Panc1 (cell line): ENCODE measurements around the gene GPC6. TPM values are rescaled to one million over a fixed set of nuclear protein-coding genes. Genes with fewer than 3 reads are reported as not detected.

Experiments
- ATAC-seq: fragments of 200-7000 bp; cut with Tn5 transposase; 2 replicates; pipeline ENCODE4 v1.9.1; 2020; ENCODE audit warnings: mild to moderate bottlenecking, moderate library complexity
- BruUV-seq: library from RNA; stranded (reverse); fragments of 400-500 nt; replicated peaks from 2 replicates; lab custom pipeline; 2021; lab: Mats Ljungman, UMichigan
- CTCF ChIA-PET: fragments of 300-600 bp; sonication (Branson Sonifier 250); formaldehyde crosslinking; loops from one replicate; lab custom pipeline; 2022; ENCODE audit warnings: antibody characterized with exemption; lab: Charles Lee
- POLR2A ChIA-PET: fragments of 300-600 bp; sonication (Branson Sonifier 250); formaldehyde crosslinking; loops from one replicate; lab custom pipeline; 2022; ENCODE audit warnings: antibody characterized with exemption; lab: Charles Lee
- DNase-seq: peaks from one replicate; pipeline ENCODE4 v3.0.0-alpha.2; 2010; ENCODE audit warnings: low read depth, low spot score
- H3K27ac ChIP-seq: 2 replicates; pipeline ENCODE4 v1.5.1; 2011; ENCODE audit warnings: mild to moderate bottlenecking, low read length, inconsistent platforms
- H3K27me3 ChIP-seq: fragments of 200-500 bp; sonication (Bioruptor generic); 2 replicates; pipeline ENCODE4 v1.6.0; 2014; ENCODE audit warnings: low read length, inconsistent platforms; ENCODE audit not compliant: control insufficient read depth, insufficient read depth
- H3K36me3 ChIP-seq: fragments of 200-500 bp; sonication (Bioruptor generic); 2 replicates; pipeline ENCODE4 v1.5.1; 2014; ENCODE audit warnings: inconsistent platforms, mild to moderate bottlenecking, low read length, moderate library complexity; ENCODE audit not compliant: control insufficient read depth, insufficient read depth
- H3K4me1 ChIP-seq: 2 replicates; pipeline ENCODE4 v1.5.1; 2011; ENCODE audit warnings: inconsistent platforms, mild to moderate bottlenecking, low read length, moderate library complexity; ENCODE audit not compliant: control insufficient read depth, insufficient read depth
- H3K4me3 ChIP-seq, 2 experiments: 2 replicates each; pipeline ENCODE4 v1.5.1; 2011 to 2012; ENCODE audit warnings: low read depth in 2 of 2, low read length in 2 of 2, mild to moderate bottlenecking in 2 of 2, inconsistent platforms in 1 of 2, moderate library complexity in 1 of 2
- H3K9me3 ChIP-seq: fragments of 200-500 bp; sonication (Bioruptor generic); 2 replicates; pipeline ENCODE4 v1.5.1; 2014; ENCODE audit warnings: low read depth, mild to moderate bottlenecking, inconsistent platforms, low read length, moderate library complexity; ENCODE audit not compliant: control insufficient read depth, insufficient read depth
- POLR2AphosphoS5 ChIP-seq: IDR thresholded peaks from 2 replicates; pipeline ENCODE4 v1.6.1; 2012; ENCODE audit warnings: mild to moderate bottlenecking, low read depth, low read length, moderate library complexity
- SIN3A ChIP-seq: IDR thresholded peaks from 2 replicates; pipeline ENCODE4 v1.6.1; 2012; ENCODE audit warnings: low read depth, mild to moderate bottlenecking, low read length, moderate library complexity, borderline replicate concordance; ENCODE audit not compliant: insufficient read depth
- TCF7L2 ChIP-seq: IDR thresholded peaks from 2 replicates; pipeline ENCODE4 v1.6.1; 2011; ENCODE audit warnings: mild to moderate bottlenecking, low read depth, low read length, inconsistent platforms
- in situ Hi-C: cut with HindIII; loops from 2 replicates; pipeline ENCODE4 v1.10.0; 2016; ENCODE audit warnings: low sequenced_read_pairs, low pct_unique_long_range_greater_than_20kb
- intact Hi-C: fragments of 100-400 bp; cut with micrococcal nuclease; formaldehyde crosslinking; loops from one replicate; pipeline ENCODE4 v1.10.0; 2022; ENCODE audit not compliant: unreplicated experiment
- total RNA-seq: library from RNA; stranded (reverse); gene quantifications from one replicate; pipeline ENCODE4 v1.2.1, GENCODE V29; 2021; ENCODE audit not compliant: unreplicated experiment
- TF ChIP-seq, protein P1 (sequence below): fragments of 450-650 bp; IDR thresholded peaks from 2 replicates; pipeline ENCODE4 v1.5.1; 2017; ENCODE audit warnings: mild to moderate bottlenecking
- TF ChIP-seq, protein P2 (sequence below), 2 experiments: IDR thresholded peaks; 2 replicates each; pipeline ENCODE4 v1.6.1; 2011 to 2012; ENCODE audit warnings: low read depth in 2 of 2, control low read depth in 1 of 2, low read length in 1 of 2, mild to moderate bottlenecking in 1 of 2, moderate library complexity in 1 of 2; ENCODE audit not compliant: insufficient read depth in 1 of 2

GPC6 gene
- total RNA-seq, 1 experiment from 2014 or later: 4.8 TPM

DNA sequence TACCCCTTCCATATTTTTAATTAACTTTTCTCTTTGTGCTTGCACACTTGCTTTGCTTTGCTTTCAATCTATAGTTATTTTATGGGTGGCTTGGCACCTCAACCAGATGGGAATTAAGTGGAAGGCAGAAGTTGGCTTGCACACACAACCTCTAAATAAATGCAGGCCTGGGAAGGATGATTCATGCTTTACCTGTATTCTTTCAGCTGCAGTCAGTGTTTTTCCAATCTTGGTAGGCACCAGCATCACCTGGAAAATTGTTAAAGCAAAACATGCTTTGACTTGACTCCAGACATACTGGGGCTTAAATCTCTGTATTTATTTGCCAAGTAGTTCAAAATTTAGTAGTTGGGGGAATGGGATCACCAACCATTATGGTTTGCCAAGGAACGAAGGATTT is 543.0 kb downstream of the GPC6 start:
- POLR2A ChIA-PET: no interaction called here
- Histone ChIP-seq H3K9me3 (no peaks in the 10 kb centered on the region), H3K27me3 (no peaks in the 10 kb centered on the region), H3K4me3 (no peak overlapping the region), H3K36me3 (no peaks in the 10 kb centered on the region), H3K4me1 (no peaks in the 10 kb centered on the region), H3K27ac (no peak overlapping the region)
- intact Hi-C loops: no loop called here
- TF ChIP-seq POLR2AphosphoS5: no peak
- BruUV-seq: no TSS peak
- in situ Hi-C loops: no loop called here
- CTCF ChIA-PET: no interaction called here
- ATAC-seq: no peak
- DNase-seq: no peak

DNA sequence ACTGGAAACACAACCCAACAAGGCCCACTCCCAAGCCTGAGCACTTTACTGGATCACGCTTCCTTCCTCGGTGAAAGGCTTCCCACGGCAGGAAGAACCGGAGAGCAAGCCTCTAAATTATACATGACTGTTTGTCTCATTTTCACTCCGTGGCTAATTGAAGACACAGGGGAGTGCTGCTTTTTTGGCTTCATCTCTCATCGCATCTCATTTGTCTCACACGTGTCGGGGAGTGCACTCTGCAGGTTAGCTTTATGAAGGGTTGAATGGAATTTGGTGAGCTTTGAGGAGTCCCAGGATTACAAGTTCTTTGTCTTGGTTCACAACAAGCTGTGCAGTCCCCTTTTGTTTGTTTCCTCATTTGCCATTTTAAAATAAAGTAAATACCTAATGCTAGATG is 544.6 kb downstream of the GPC6 start:
- Histone ChIP-seq H3K9me3 (no peaks in the 10 kb centered on the region), H3K36me3 (no peaks in the 10 kb centered on the region), H3K4me1 (no peaks in the 10 kb centered on the region), H3K27me3 (no peaks in the 10 kb centered on the region), H3K27ac (no peak overlapping the region), H3K4me3 (no peak overlapping the region)
- in situ Hi-C loops (no loop called here), intact Hi-C loops (no loop called here)
- POLR2A ChIA-PET: no interaction called here
- TF ChIP-seq SIN3A: no peak
- TF ChIP-seq, protein P1, sequence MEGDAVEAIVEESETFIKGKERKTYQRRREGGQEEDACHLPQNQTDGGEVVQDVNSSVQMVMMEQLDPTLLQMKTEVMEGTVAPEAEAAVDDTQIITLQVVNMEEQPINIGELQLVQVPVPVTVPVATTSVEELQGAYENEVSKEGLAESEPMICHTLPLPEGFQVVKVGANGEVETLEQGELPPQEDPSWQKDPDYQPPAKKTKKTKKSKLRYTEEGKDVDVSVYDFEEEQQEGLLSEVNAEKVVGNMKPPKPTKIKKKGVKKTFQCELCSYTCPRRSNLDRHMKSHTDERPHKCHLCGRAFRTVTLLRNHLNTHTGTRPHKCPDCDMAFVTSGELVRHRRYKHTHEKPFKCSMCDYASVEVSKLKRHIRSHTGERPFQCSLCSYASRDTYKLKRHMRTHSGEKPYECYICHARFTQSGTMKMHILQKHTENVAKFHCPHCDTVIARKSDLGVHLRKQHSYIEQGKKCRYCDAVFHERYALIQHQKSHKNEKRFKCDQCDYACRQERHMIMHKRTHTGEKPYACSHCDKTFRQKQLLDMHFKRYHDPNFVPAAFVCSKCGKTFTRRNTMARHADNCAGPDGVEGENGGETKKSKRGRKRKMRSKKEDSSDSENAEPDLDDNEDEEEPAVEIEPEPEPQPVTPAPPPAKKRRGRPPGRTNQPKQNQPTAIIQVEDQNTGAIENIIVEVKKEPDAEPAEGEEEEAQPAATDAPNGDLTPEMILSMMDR: no peak
- TF ChIP-seq, protein P2, sequence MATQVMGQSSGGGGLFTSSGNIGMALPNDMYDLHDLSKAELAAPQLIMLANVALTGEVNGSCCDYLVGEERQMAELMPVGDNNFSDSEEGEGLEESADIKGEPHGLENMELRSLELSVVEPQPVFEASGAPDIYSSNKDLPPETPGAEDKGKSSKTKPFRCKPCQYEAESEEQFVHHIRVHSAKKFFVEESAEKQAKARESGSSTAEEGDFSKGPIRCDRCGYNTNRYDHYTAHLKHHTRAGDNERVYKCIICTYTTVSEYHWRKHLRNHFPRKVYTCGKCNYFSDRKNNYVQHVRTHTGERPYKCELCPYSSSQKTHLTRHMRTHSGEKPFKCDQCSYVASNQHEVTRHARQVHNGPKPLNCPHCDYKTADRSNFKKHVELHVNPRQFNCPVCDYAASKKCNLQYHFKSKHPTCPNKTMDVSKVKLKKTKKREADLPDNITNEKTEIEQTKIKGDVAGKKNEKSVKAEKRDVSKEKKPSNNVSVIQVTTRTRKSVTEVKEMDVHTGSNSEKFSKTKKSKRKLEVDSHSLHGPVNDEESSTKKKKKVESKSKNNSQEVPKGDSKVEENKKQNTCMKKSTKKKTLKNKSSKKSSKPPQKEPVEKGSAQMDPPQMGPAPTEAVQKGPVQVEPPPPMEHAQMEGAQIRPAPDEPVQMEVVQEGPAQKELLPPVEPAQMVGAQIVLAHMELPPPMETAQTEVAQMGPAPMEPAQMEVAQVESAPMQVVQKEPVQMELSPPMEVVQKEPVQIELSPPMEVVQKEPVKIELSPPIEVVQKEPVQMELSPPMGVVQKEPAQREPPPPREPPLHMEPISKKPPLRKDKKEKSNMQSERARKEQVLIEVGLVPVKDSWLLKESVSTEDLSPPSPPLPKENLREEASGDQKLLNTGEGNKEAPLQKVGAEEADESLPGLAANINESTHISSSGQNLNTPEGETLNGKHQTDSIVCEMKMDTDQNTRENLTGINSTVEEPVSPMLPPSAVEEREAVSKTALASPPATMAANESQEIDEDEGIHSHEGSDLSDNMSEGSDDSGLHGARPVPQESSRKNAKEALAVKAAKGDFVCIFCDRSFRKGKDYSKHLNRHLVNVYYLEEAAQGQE (IDR thresholded peaks at IDR 0.05; ENCODE audit: insufficient read depth in 1 of 2, low read depth in 2 of 2, low read length in 1 of 2): no peak
- TF ChIP-seq POLR2AphosphoS5: no peak
- no peak for TF ChIP-seq TCF7L2
- BruUV-seq: no TSS peak
- ATAC-seq: no peak
- CTCF ChIA-PET: no interaction called here
- no peak for DNase-seq

DNA sequence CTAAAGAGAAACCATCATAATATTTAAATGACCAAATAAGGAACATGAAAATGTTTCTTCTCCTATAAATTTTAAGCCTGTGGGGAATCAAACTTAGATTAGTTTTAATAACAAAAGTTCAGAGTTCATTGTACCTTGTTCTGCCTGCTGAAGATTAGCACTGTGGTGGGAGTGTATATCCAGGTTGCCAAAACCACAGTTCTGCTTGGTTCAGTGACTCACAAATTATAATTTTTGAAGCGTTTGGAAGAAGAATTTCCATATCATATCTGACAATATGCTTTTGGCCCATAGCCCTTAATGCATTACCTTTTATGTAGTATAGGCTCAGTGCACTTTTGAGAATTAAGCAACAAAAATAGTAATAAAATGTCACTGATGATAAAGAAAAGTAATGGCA is 545.2 kb downstream of the GPC6 start:
- Histone ChIP-seq H3K4me1 (no peaks in the 10 kb centered on the region), H3K27ac (no peak overlapping the region), H3K9me3 (no peaks in the 10 kb centered on the region), H3K27me3 (no peaks in the 10 kb centered on the region), H3K36me3 (no peaks in the 10 kb centered on the region), H3K4me3 (no peak overlapping the region)
- intact Hi-C loops: no loop called here
- no peak for ATAC-seq
- ChIA-PET POLR2A (no interaction called here), CTCF (no interaction called here)
- DNase-seq: no peak
- TF ChIP-seq, protein P2 (IDR thresholded peaks at IDR 0.05; ENCODE audit: insufficient read depth in 1 of 2, low read depth in 2 of 2, low read length in 1 of 2): no peak
- TF ChIP-seq POLR2AphosphoS5 (no peak), TCF7L2 (no peak), SIN3A (no peak)
- TF ChIP-seq, protein P1: no peak
- no TSS peak for BruUV-seq
- in situ Hi-C loops: no loop called here
